Cardiac fibroblast (primary cell): Measurements from ENCODE around the gene GRID2.
"Not testable (repeated sequence)": the region's sequence is repeated elsewhere in the genome, so short reads cannot be mapped to it uniquely, and the experiment has no call there.

Experiments
- DNase-seq, 2 donors: peaks; one replicate each; pipeline versions ENCODE4 v3.0.0 to v3.0.0-alpha.2; 2010; ENCODE audit warnings: low read depth in 2 of 2
- H3K4me3 ChIP-seq, 2 donors: replicated peaks in 1 of 2; 1 replicate in 1 of 2; 2 replicates in 1 of 2; pipeline ENCODE4 v1.5.1; 2011; ENCODE audit warnings: low read depth in 2 of 2, low read length in 2 of 2, mild to moderate bottlenecking in 2 of 2, moderate library complexity in 1 of 2
- TF ChIP-seq, protein P1 (sequence below): IDR thresholded peaks from one replicate; pipeline ENCODE4 v1.5.1; 2011; ENCODE audit warnings: low read depth, mild to moderate bottlenecking, low read length, inconsistent platforms

GRID2 gene

DNA sequence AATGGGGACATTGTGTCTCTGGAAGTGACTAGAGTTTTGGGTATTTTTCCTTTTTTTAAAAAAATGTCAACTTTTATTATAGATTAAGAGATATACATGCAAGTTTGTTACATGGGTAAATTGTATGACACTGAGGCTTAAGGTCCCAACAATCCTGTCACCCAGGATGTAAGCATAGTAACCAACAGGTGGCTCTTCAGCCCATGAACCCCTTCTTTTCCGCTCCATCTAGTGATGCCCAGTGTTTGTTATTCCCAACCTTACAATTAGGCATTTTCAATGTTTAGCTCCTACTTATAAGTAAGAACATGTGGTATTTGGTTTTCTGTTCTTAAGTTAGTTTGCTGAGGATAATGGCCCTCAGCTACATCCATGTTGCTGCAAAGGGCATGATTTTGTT is 102.7 kb downstream of the GRID2 start:
- TF ChIP-seq, protein P1, sequence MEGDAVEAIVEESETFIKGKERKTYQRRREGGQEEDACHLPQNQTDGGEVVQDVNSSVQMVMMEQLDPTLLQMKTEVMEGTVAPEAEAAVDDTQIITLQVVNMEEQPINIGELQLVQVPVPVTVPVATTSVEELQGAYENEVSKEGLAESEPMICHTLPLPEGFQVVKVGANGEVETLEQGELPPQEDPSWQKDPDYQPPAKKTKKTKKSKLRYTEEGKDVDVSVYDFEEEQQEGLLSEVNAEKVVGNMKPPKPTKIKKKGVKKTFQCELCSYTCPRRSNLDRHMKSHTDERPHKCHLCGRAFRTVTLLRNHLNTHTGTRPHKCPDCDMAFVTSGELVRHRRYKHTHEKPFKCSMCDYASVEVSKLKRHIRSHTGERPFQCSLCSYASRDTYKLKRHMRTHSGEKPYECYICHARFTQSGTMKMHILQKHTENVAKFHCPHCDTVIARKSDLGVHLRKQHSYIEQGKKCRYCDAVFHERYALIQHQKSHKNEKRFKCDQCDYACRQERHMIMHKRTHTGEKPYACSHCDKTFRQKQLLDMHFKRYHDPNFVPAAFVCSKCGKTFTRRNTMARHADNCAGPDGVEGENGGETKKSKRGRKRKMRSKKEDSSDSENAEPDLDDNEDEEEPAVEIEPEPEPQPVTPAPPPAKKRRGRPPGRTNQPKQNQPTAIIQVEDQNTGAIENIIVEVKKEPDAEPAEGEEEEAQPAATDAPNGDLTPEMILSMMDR = no peak
- H3K4me3 ChIP-seq = no peak overlapping the region
- DNase-seq = no peak

DNA sequence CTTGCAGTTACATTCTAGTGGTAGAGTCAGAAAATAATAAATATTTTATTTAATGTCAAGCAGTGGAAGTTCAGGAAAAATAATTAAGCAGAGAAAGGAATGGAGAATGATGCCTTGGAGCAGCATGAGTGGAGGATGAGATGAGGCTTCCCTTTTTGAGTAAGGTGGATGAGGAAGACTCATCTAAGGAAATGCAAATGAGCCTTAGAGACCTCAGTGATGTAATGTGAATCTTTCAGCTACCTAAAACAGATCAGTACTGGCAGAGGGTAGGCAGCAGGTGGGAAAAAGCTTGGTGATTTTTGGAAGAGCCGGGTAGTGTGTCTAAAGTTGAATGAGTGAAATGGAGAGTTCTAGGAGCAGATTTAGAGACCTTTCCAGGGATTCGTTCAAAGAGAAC is 118.2 kb downstream of the GRID2 start:
- no peak for DNase-seq
- no peak overlapping the region for H3K4me3 ChIP-seq
- TF ChIP-seq, protein P1 = no peak

DNA sequence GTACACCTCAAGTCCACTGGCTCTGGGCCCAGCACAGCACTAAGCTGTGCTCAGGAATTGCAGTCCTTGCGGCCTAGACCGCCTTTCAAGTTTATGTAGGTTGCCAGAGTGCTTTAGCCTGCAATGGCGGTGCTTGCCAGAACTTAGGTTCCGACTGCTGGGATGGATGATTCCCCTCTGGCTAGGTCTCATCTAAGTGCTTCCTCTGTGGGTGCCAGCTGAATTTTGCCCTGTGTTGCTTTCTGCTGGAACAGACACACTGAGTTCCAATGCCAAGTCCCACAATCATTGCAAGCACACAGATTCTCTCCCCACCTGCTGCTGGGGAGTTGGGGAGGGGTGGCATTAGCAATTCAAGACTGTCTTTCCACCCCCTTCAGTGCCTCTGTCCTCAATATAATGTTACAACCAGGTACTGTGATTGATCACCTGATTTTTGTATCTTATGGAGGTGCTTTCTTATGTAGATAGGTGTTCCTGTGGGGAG is 129.5 kb downstream of the GRID2 start:
- H3K4me3 ChIP-seq = no peak overlapping the region
- no peak for DNase-seq
- TF ChIP-seq, protein P1 = no peak

DNA sequence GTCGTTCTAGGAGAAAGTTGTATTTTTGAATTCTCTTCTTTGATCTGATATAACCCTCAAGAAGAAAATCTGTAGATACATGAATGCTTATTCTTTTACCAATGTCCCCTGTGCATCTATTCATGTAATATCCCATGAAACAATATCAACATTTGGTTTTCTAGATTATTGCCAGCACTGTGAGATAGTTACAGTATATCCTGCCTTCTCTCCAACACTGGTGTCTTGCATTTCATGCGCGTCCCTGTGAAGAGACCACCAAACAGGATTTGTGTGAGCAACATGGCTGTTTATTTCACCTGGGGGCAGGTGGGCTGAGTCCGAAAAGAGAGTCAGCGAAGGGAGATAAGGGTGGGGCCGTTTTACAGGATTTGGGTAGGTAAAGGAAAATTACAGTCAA is 135.0 kb downstream of the GRID2 start:
- not testable (repeated sequence) for H3K4me3 ChIP-seq, DNase-seq

DNA sequence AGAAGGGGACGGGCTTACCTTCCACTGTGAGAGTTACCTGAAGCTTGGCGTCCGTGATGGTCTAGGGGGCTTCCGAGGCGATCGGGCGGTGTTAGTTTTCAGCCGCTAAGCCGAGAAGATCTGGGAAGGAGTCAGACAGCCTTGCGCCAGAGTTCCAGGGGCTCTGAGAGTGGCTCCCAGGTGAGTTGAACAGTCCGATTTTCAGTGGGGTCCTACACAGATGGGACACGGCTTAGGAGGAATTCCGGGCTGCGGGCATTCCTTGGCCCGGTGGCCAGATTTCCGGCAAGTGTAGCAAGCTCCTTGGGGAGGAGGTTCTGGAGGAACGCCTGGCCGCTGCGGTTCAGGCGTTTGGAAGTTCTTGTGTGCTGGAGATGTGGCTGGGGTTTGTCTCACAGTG is 138.4 kb downstream of the GRID2 start:
- H3K4me3 ChIP-seq, DNase-seq: not testable (repeated sequence)

DNA sequence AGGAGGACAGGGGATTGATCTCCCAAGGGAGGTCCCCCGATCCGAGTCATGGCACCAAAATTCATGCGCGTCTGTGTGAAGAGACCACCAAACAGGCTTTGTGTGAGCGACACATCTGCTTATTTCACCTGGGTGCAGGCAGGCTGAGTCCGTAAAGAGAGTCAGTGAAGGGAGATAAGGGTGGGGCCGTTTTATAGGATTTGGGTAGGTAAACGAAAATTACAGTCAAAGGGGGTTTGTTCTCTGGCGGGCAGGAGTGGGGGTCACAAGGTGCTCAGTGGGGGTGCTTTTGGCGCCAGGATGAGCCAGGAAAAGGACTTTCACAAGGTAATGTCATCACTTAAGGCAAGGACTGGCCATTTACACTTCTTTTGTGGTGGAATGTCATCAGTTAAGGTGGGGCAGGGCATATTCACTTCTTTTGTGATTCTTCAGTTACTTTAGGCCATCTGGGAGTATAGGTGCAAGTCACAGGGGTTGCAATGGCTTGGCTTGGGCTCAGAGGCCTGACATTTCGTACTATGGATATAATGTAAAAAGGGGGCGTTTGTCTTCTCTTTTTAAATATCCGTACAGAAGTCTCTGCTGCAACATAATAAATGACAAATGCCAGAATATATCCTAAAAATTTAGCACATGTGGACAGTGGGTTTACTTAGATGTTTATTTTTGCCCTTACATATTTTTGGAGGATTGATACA is 140.5 kb downstream of the GRID2 start:
- not testable (repeated sequence) for DNase-seq

DNA sequence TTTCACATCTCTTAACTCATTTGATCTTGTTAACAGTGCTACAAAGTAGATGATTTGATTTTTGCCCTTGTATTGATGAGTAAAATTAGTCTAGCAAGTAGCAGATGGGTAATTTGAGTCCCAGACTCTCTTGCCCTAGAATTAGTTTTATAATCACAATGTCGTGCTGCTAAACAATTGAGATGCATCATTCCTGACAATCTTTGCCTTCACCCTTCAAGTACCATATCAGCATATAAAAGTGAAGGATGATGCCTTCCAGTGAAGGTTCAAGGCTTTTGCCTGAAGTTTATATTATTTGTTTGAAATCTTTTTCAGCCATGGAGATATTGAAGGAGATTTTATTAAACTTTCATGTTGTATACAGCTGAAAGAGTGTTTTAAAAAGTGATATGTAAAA is 141.4 kb downstream of the GRID2 start:
- TF ChIP-seq, protein P1 = no peak
- no peak overlapping the region for H3K4me3 ChIP-seq

More for the DNA sequence above, 140.5 kb downstream of the GRID2 start:
- not testable (repeated sequence) for H3K4me3 ChIP-seq

DNA sequence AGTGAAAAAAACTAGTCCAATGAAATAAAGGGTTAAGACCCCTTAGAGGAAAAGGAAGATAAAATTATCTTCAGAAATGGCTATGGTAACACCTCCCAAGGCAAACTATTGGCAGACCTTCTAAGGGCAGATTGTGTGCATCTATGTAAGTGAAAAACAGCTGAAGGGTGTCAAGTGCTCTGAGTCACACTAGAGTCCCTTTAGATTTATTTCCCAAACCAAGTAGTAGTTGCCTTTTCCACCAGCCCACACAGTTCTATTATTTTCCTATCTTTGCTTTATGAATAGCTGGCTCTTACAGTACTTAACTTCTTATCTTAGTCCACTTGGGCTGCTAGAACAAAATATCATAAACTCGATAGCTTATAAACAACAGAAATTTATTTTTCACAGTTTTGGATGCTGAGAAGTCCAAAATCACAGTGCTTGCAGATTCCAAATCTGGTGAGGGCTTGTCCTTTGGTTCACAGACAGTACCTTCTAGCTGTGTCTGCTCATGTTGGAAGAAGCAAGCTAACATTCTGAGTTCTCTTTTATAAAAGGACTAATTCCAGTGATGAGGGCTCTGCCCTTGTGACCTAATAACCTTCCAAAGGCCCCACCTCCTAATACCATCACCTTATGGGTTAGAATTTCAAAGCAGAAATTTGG is 143.6 kb downstream of the GRID2 start:
- DNase-seq = peak in 1 of 2 donors; percentile 33
- TF ChIP-seq, protein P1 = no peak
- no peak overlapping the region for H3K4me3 ChIP-seq

More for the DNA sequence above, 141.4 kb downstream of the GRID2 start:
- DNase-seq = no peak

DNA sequence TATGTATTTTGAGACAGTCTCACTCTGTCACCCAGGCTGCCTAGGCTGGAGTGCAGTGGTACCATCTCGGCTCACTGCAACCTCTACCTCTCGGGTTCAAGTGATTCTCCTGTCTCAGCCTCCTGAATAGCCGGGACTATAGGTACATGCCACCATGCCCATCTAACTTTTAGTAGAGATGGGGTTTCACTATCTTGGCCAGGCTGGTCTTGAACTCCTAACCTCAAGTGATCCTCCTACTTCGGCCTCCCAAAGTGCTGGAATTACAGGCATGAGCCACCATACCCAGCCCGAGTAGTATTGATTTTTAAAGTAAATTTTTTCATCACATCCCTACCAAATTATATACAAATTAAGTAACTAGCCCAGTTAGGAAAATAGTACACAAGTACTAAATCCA is 144.4 kb downstream of the GRID2 start:
- not testable (repeated sequence) for DNase-seq

More for the DNA sequence above, 144.4 kb downstream of the GRID2 start:
- H3K4me3 ChIP-seq = not testable (repeated sequence)
